Astrocyte (in vitro differentiated cells and primary cell): ENCODE data around the gene LEFTY1. TPM values are rescaled to one million over a fixed set of nuclear protein-coding genes. Genes with fewer than 3 reads are reported as not detected.

Experiments used
- DNase-seq: peaks from one replicate; pipeline ENCODE4 v3.0.0-alpha.2; 2010; ENCODE audit warnings: low read depth
- FAIRE-seq: peaks from 2 replicates; lab custom pipeline; 2011; peaks lifted over from hg19 to GRCh38; lab: Jason Lieb, UNC
- H2AFZ ChIP-seq: 2 replicates; pipeline ENCODE4 v1.6.0; 2012; ENCODE audit warnings: low read depth, low read length, inconsistent platforms
- H3K27ac ChIP-seq: 2 replicates; pipeline ENCODE4 v1.5.1; 2011; ENCODE audit warnings: low read depth, low read length, inconsistent platforms
- H3K27me3 ChIP-seq: 2 replicates; pipeline ENCODE4 v1.6.0; 2011; ENCODE audit warnings: low read length, inconsistent platforms; ENCODE audit not compliant: insufficient read depth
- H3K36me3 ChIP-seq: 2 replicates; pipeline ENCODE4 v1.5.1; 2011; ENCODE audit warnings: low read length, inconsistent platforms; ENCODE audit not compliant: insufficient read depth
- H3K4me1 ChIP-seq: 2 replicates; pipeline ENCODE4 v1.5.1; 2011; ENCODE audit warnings: low read length, inconsistent platforms; ENCODE audit not compliant: insufficient read depth
- H3K4me2 ChIP-seq: 2 replicates; pipeline ENCODE4 v1.6.0; 2012; ENCODE audit warnings: low read length, inconsistent platforms
- H3K4me3 ChIP-seq: 2 replicates; pipeline ENCODE4 v1.5.1; 2011; ENCODE audit warnings: low read depth, mild to moderate bottlenecking, low read length, inconsistent platforms; ENCODE audit not compliant: insufficient read depth
- H3K79me2 ChIP-seq: 2 replicates; pipeline ENCODE4 v1.6.0; 2012; ENCODE audit warnings: mild to moderate bottlenecking, low read length, inconsistent platforms; ENCODE audit not compliant: insufficient read depth
- H3K9ac ChIP-seq: 2 replicates; pipeline ENCODE4 v1.6.0; 2012; ENCODE audit warnings: mild to moderate bottlenecking, low read length, inconsistent platforms
- H3K9me3 ChIP-seq: 2 replicates; pipeline ENCODE4 v1.5.1; 2012; ENCODE audit warnings: low read depth, mild to moderate bottlenecking, low read length, inconsistent platforms; ENCODE audit not compliant: insufficient read depth
- H4K20me1 ChIP-seq: 2 replicates; pipeline ENCODE4 v1.6.0; 2012; ENCODE audit warnings: low read length, inconsistent platforms; ENCODE audit not compliant: insufficient read depth
- H3K27ac Mint-ChIP-seq: one replicate; pipeline ENCODE4 v1.8.0; 2021; ENCODE audit warnings: mild to moderate bottlenecking, mixed read lengths; ENCODE audit not compliant: unreplicated experiment
- H3K27me3 Mint-ChIP-seq: one replicate; pipeline ENCODE4 v1.8.0; 2021; ENCODE audit warnings: low read depth, mixed read lengths; ENCODE audit not compliant: unreplicated experiment
- H3K36me3 Mint-ChIP-seq: one replicate; pipeline ENCODE4 v1.8.0; 2021; ENCODE audit warnings: low read depth, mixed read lengths; ENCODE audit not compliant: unreplicated experiment
- H3K4me1 Mint-ChIP-seq: one replicate; pipeline ENCODE4 v1.8.0; 2021; ENCODE audit warnings: low read depth, mixed read lengths; ENCODE audit not compliant: unreplicated experiment
- H3K4me3 Mint-ChIP-seq: one replicate; pipeline ENCODE4 v1.8.0; 2021; ENCODE audit warnings: mild to moderate bottlenecking, moderate library complexity, mixed read lengths; ENCODE audit not compliant: unreplicated experiment
- H3K9me3 Mint-ChIP-seq: one replicate; pipeline ENCODE4 v1.8.0; 2021; ENCODE audit warnings: mild to moderate bottlenecking, mixed read lengths; ENCODE audit not compliant: unreplicated experiment
- CTCF ChIP-seq: IDR thresholded peaks from 2 replicates; pipeline ENCODE4 v1.5.1; 2011; ENCODE audit warnings: low read depth, mild to moderate bottlenecking, inconsistent platforms, low read length, moderate library complexity; ENCODE audit not compliant: insufficient read depth
- EZH2 ChIP-seq: IDR thresholded peaks from 2 replicates; pipeline ENCODE4 v1.6.1; 2012; ENCODE audit warnings: mild to moderate bottlenecking, low read length, inconsistent platforms; ENCODE audit not compliant: insufficient read depth
- total RNA-seq: library from RNA; stranded (reverse); gene quantifications from 2 replicates; pipeline ENCODE4 v1.2.1, GENCODE V29; 2021

LEFTY1 gene
- total RNA-seq, 1 donor from 2014 or later, result 4.2 TPM

DNA sequence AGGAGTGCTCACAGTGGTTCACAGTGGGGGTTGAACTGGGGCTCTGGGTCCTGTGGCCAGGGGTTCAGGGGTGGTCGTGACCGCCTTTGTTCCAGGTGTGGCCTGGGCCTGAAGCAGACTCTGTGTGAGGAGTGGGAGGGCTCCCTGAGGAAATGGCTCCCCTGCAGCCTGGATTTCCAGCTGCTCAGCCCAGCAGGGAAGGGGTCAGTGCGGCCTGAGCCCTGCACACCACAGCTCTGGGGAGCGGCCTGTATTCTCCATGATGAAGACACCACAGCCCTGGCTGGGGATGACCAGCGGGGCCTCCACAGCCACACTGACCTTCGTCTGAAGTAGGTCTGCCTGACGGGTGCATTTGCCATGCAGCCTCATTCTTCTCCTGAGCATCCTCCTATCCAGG lies 18.4 kb upstream of the LEFTY1 start:
- H3K4me3 ChIP-seq, result no peak overlapping the region
- Mint-ChIP-seq H3K9me3 (no peaks in the 10 kb centered on the region), H3K27ac (no peak overlapping the region), H3K4me1 (peaks cover 1% of the 10 kb centered on the region), H3K36me3 (peaks cover 3% of the 10 kb centered on the region), H3K4me3 (no peak overlapping the region), H3K27me3 (peaks cover 25% of the 10 kb centered on the region)
- TF ChIP-seq EZH2 (no peak), CTCF (no peak)
- H3K4me1 ChIP-seq, result no peaks in the 10 kb centered on the region
- no peaks in the 10 kb centered on the region for H3K36me3 ChIP-seq
- H3K27me3 ChIP-seq, result no peaks in the 10 kb centered on the region
- no peaks in the 10 kb centered on the region for H3K9me3 ChIP-seq
- no peak for DNase-seq
- H3K9ac ChIP-seq, result no peak overlapping the region
- no peak overlapping the region for H3K27ac ChIP-seq
- H3K79me2 ChIP-seq, result no peaks in the 10 kb centered on the region
- H4K20me1 ChIP-seq, result no peaks in the 10 kb centered on the region
- H2AFZ ChIP-seq, result no peak overlapping the region
- no peak overlapping the region for H3K4me2 ChIP-seq
- no peak for FAIRE-seq

GRCh38 chr1:225906467-225906866 lies 17.5 kb upstream of the LEFTY1 start:
- FAIRE-seq (no peak), DNase-seq (no peak)
- Mint-ChIP-seq H3K4me1 (no peaks in the 10 kb centered on the region), H3K27me3 (peaks cover 25% of the 10 kb centered on the region), H3K27ac (no peak overlapping the region), H3K9me3 (no peaks in the 10 kb centered on the region), H3K4me3 (no peak overlapping the region), H3K36me3 (peaks cover 3% of the 10 kb centered on the region)
- H3K27ac ChIP-seq, result no peak overlapping the region
- H3K4me3 ChIP-seq, result no peak overlapping the region
- no peaks in the 10 kb centered on the region for H3K79me2 ChIP-seq
- no peak overlapping the region for H2AFZ ChIP-seq
- H3K36me3 ChIP-seq, result no peaks in the 10 kb centered on the region
- no peaks in the 10 kb centered on the region for H3K9me3 ChIP-seq
- H3K4me2 ChIP-seq, result no peak overlapping the region
- H3K27me3 ChIP-seq, result no peaks in the 10 kb centered on the region
- H3K4me1 ChIP-seq, result no peaks in the 10 kb centered on the region
- no peak for TF ChIP-seq CTCF
- no peak for TF ChIP-seq EZH2
- no peaks in the 10 kb centered on the region for H4K20me1 ChIP-seq
- H3K9ac ChIP-seq, result no peak overlapping the region

DNA sequence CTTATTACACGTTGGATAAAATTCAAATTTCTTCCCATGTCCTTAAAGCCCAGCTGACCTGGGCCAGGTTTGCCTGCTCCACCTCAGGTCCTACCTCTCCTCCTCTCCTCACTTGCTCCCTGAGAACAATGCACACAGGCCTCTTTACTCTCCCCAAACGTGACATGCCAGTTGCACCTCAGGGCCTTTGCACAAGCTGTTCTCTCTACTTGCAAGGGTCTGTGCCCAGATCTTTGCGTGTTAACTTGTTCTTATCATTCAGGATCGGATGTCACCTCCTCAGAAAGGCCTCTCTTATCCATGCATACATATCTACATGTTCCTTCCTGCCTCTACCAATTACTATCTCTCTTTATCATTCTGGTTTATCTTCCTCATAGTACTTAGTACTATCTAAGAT lies 14.7 kb upstream of the LEFTY1 start:
- H3K27ac ChIP-seq, result no peak overlapping the region
- H2AFZ ChIP-seq, result no peak overlapping the region
- H3K9me3 ChIP-seq, result no peaks in the 10 kb centered on the region
- no peaks in the 10 kb centered on the region for H3K36me3 ChIP-seq
- H4K20me1 ChIP-seq, result no peaks in the 10 kb centered on the region
- Mint-ChIP-seq H3K36me3 (peaks cover 3% of the 10 kb centered on the region), H3K9me3 (no peaks in the 10 kb centered on the region), H3K4me1 (no peaks in the 10 kb centered on the region), H3K27me3 (peaks cover 19% of the 10 kb centered on the region), H3K4me3 (no peak overlapping the region), H3K27ac (no peak overlapping the region)
- H3K4me1 ChIP-seq, result no peaks in the 10 kb centered on the region
- no peak overlapping the region for H3K4me3 ChIP-seq
- H3K79me2 ChIP-seq, result no peaks in the 10 kb centered on the region
- H3K9ac ChIP-seq, result no peak overlapping the region
- no peak overlapping the region for H3K4me2 ChIP-seq
- no peaks in the 10 kb centered on the region for H3K27me3 ChIP-seq
- no peak for FAIRE-seq
- TF ChIP-seq EZH2, result no peak
- no peak for TF ChIP-seq CTCF
- DNase-seq, result no peak
